OCI-LY3 (cell line): Measurements from ENCODE around the gene CCDC12.

Source experiments
- H2AFZ ChIP-seq: fragments of 200-600, 300-600 bp; shearing (Covaris generic); 2 replicates; pipeline ENCODE4 v1.6.0; 2014; ENCODE audit warnings: antibody characterized with exemption, low read depth, low read length
- H3K27ac ChIP-seq: fragments of 200-600, 300-600 bp; sonication (generic); 2 replicates; pipeline ENCODE4 v1.5.1; 2014; ENCODE audit warnings: mild to moderate bottlenecking, low read length, moderate library complexity, mixed read lengths
- H3K27me3 ChIP-seq: fragments of 200-600, 300-600 bp; sonication (generic); 2 replicates; pipeline ENCODE4 v1.6.1; 2014; ENCODE audit warnings: low read depth, low read length, mixed read lengths
- H3K36me3 ChIP-seq: fragments of 200-600, 300-600 bp; sonication (generic); replicated peaks from 2 replicates; pipeline ENCODE3; 2014; ENCODE audit warnings: low read depth, low read length, mixed read lengths
- H3K4me1 ChIP-seq: fragments of 300-600, 200-600 bp; sonication (generic); 2 replicates; pipeline ENCODE4 v1.6.1; 2014; ENCODE audit warnings: low read length, mixed read lengths
- H3K4me2 ChIP-seq: fragments of 200-600, 300-600 bp; sonication (generic); 2 replicates; pipeline ENCODE4 v1.6.1; 2014; ENCODE audit warnings: low read length, mixed read lengths
- H3K4me3 ChIP-seq: fragments of 300-600, 200-600 bp; sonication (generic); 2 replicates; pipeline ENCODE4 v1.5.1; 2014; ENCODE audit warnings: antibody characterized with exemption, mild to moderate bottlenecking, low read length, moderate library complexity
- H3K79me2 ChIP-seq: fragments of 300-600, 200-600 bp; shearing (Covaris generic); 2 replicates; pipeline ENCODE4 v1.6.1; 2014; ENCODE audit warnings: mild to moderate bottlenecking, low read length, mixed read lengths
- H3K9ac ChIP-seq: fragments of 300-600, 200-600 bp; shearing (Covaris generic); 2 replicates; pipeline ENCODE4 v1.6.0; 2014; ENCODE audit warnings: mild to moderate bottlenecking, low read length, moderate library complexity
- H3K9me3 ChIP-seq: fragments of 200-600, 300-600 bp; shearing (Covaris generic); 2 replicates; pipeline ENCODE4 v1.6.1; 2014; ENCODE audit warnings: low read length, mixed read lengths; ENCODE audit not compliant: insufficient read depth
- H4K20me1 ChIP-seq: fragments of 200-600, 300-600 bp; sonication (generic); 2 replicates; pipeline ENCODE4 v1.6.1; 2016; ENCODE audit warnings: low read length, mixed read lengths; ENCODE audit not compliant: insufficient read depth
- CTCF ChIP-seq: fragments of 200-600, 300-600 bp; sonication (generic); IDR thresholded peaks from 2 replicates; pipeline ENCODE4 v1.5.1; 2014; ENCODE audit warnings: antibody characterized with exemption, low read length, low read depth
- EZH2phosphoT487 ChIP-seq: fragments of 200-600 bp; shearing (Covaris generic); IDR thresholded peaks from 2 replicates; pipeline ENCODE4 v1.6.1; 2018; ENCODE audit warnings: antibody characterized with exemption, mixed run types, low read depth

The CCDC12 gene

GRCh38 chr3:46926871-46927717, 49.5 kb downstream of the CCDC12 start:
- Histone ChIP-seq H3K9ac (peak overlapping the region; percentile 86), H3K27me3 (no peaks in the 10 kb centered on the region), H3K9me3 (peaks cover 7% of the 10 kb centered on the region; the same call in 1 of the 2 replicates), H3K27ac (peak overlapping the region; percentile 98), H3K4me2 (peak overlapping the region; percentile 86), H2AFZ (no peak overlapping the region), H3K36me3 (peaks cover 66% of the 10 kb centered on the region), H4K20me1 (no peaks in the 10 kb centered on the region), H3K4me3 (peak overlapping the region; percentile 60), H3K4me1 (peaks cover 75% of the 10 kb centered on the region), H3K79me2 (peaks cover 75% of the 10 kb centered on the region)
- no peak for TF ChIP-seq CTCF
- TF ChIP-seq EZH2phosphoT487 = no peak

GRCh38 chr3:46926447-46926846, 50.1 kb downstream of the CCDC12 start:
- Histone ChIP-seq H4K20me1 (no peaks in the 10 kb centered on the region), H2AFZ (no peak overlapping the region), H3K4me2 (peak overlapping the region; percentile 86), H3K9me3 (peaks cover 7% of the 10 kb centered on the region; the same call in 1 of the 2 replicates), H3K27me3 (no peaks in the 10 kb centered on the region), H3K79me2 (peaks cover 68% of the 10 kb centered on the region), H3K27ac (peak overlapping the region; percentile 98), H3K9ac (peak overlapping the region; percentile 86), H3K4me1 (peaks cover 68% of the 10 kb centered on the region), H3K36me3 (peaks cover 71% of the 10 kb centered on the region), H3K4me3 (peak overlapping the region; percentile 60)
- TF ChIP-seq CTCF (no peak), EZH2phosphoT487 (no peak)

GRCh38 chr3:46926039-46926438, 50.5 kb downstream of the CCDC12 start:
- no peaks in the 10 kb centered on the region for H3K27me3 ChIP-seq
- peak overlapping the region; percentile 98 for H3K27ac ChIP-seq

More at GRCh38 chr3:46926039-46926438, 50.5 kb downstream of the CCDC12 start:
- TF ChIP-seq CTCF (no peak), EZH2phosphoT487 (no peak)
- H3K4me1 ChIP-seq = peaks cover 64% of the 10 kb centered on the region
- H2AFZ ChIP-seq = no peak overlapping the region
- H3K9me3 ChIP-seq = peaks cover 7% of the 10 kb centered on the region; the same call in 1 of the 2 replicates
- H3K79me2 ChIP-seq = peaks cover 65% of the 10 kb centered on the region
- H3K9ac ChIP-seq = peak overlapping the region; percentile 86
- peak overlapping the region; percentile 86 for H3K4me2 ChIP-seq
- H3K4me3 ChIP-seq = peak overlapping the region; percentile 60
- H3K36me3 ChIP-seq = peaks cover 75% of the 10 kb centered on the region
- H4K20me1 ChIP-seq = no peaks in the 10 kb centered on the region
